ENCODE measurements around the gene ZNF407.

ZNF407 gene

GRCh38 chr18:74947417-74947816, 349.7 kb downstream of the ZNF407 start:
- DNase-seq (no peak), ATAC-seq (ENCODE audit: insufficient read depth, low read depth) (no peak)
- Histone ChIP-seq H2AFZ (ENCODE audit: low read depth, low read length) (no peak overlapping the region), H3K79me2 (ENCODE audit: insufficient read depth, low read length) (no peaks in the 10 kb centered on the region), H3K36me3 (ENCODE audit: insufficient read depth, low read length) (no peaks in the 10 kb centered on the region), H4K20me1 (ENCODE audit: insufficient read depth, low read length) (no peaks in the 10 kb centered on the region), H3K4me3 (ENCODE audit: low read depth in 1 of 2, low read length in 2 of 2) (no peak overlapping the region), H3K9me3 (ENCODE audit: insufficient read depth, low read length, severe bottlenecking) (no peaks in the 10 kb centered on the region), H3K27ac (ENCODE audit: low read length) (no peak overlapping the region), H3K9ac (ENCODE audit: low read depth, low read length) (no peak overlapping the region), H3K27me3 (ENCODE audit: insufficient read depth, low read length, poor library complexity) (no peaks in the 10 kb centered on the region), H3K4me2 (ENCODE audit: insufficient read depth, low read length) (no peak overlapping the region), H3K4me1 (ENCODE audit: insufficient read depth, low read length) (no peaks in the 10 kb centered on the region)
- TF ChIP-seq EZH2 (IDR thresholded peaks at IDR 0.05; ENCODE audit: borderline replicate concordance, low read depth, low read length, severe bottlenecking) (no peak), CTCF (IDR thresholded peaks at IDR 0.05; ENCODE audit: borderline replicate concordance, extremely low read depth, low read length, poor library complexity, severe bottlenecking) (no peak)

GRCh38 chr18:74947875-74948274, 350.2 kb downstream of the ZNF407 start:
- H3K4me1 ChIP-seq (ENCODE audit: insufficient read depth, low read length): no peaks in the 10 kb centered on the region
- no peak for DNase-seq
- no peak overlapping the region for H2AFZ ChIP-seq (ENCODE audit: low read depth, low read length)
- no peak for TF ChIP-seq EZH2 (IDR thresholded peaks at IDR 0.05; ENCODE audit: borderline replicate concordance, low read depth, low read length, severe bottlenecking)
- no peak for TF ChIP-seq CTCF (IDR thresholded peaks at IDR 0.05; ENCODE audit: borderline replicate concordance, extremely low read depth, low read length, poor library complexity, severe bottlenecking)
- H3K9me3 ChIP-seq (ENCODE audit: insufficient read depth, low read length, severe bottlenecking): no peaks in the 10 kb centered on the region
- no peaks in the 10 kb centered on the region for H3K79me2 ChIP-seq (ENCODE audit: insufficient read depth, low read length)
- no peaks in the 10 kb centered on the region for H3K36me3 ChIP-seq (ENCODE audit: insufficient read depth, low read length)
- no peak overlapping the region for H3K27ac ChIP-seq (ENCODE audit: low read length)
- H3K27me3 ChIP-seq (ENCODE audit: insufficient read depth, low read length, poor library complexity): no peaks in the 10 kb centered on the region
- H3K4me2 ChIP-seq (ENCODE audit: insufficient read depth, low read length): no peak overlapping the region
- ATAC-seq (ENCODE audit: insufficient read depth, low read depth): no peak
- no peaks in the 10 kb centered on the region for H4K20me1 ChIP-seq (ENCODE audit: insufficient read depth, low read length)
- H3K4me3 ChIP-seq (ENCODE audit: low read depth in 1 of 2, low read length in 2 of 2): no peak overlapping the region
- no peak overlapping the region for H3K9ac ChIP-seq (ENCODE audit: low read depth, low read length)

- H3K4me3 ChIP-seq (ENCODE audit: low read depth in 1 of 2, low read length in 2 of 2): no peak overlapping the region
- no peak overlapping the region for H3K4me2 ChIP-seq (ENCODE audit: insufficient read depth, low read length)
- no peaks in the 10 kb centered on the region for H4K20me1 ChIP-seq (ENCODE audit: insufficient read depth, low read length)
- H2AFZ ChIP-seq (ENCODE audit: low read depth, low read length): no peak overlapping the region
- DNase-seq (no peak), ATAC-seq (ENCODE audit: insufficient read depth, low read depth) (no peak)
- no peaks in the 10 kb centered on the region for H3K36me3 ChIP-seq (ENCODE audit: insufficient read depth, low read length)
- H3K27me3 ChIP-seq (ENCODE audit: insufficient read depth, low read length, poor library complexity): no peaks in the 10 kb centered on the region
- H3K79me2 ChIP-seq (ENCODE audit: insufficient read depth, low read length): no peaks in the 10 kb centered on the region
- H3K4me1 ChIP-seq (ENCODE audit: insufficient read depth, low read length): no peaks in the 10 kb centered on the region
- no peak overlapping the region for H3K27ac ChIP-seq (ENCODE audit: low read length)
- TF ChIP-seq EZH2 (IDR thresholded peaks at IDR 0.05; ENCODE audit: borderline replicate concordance, low read depth, low read length, severe bottlenecking) (no peak), CTCF (IDR thresholded peaks at IDR 0.05; ENCODE audit: borderline replicate concordance, extremely low read depth, low read length, poor library complexity, severe bottlenecking) (no peak)
- H3K9me3 ChIP-seq (ENCODE audit: insufficient read depth, low read length, severe bottlenecking): no peaks in the 10 kb centered on the region
- H3K9ac ChIP-seq (ENCODE audit: low read depth, low read length): no peak overlapping the region
These were observed 351.9 kb downstream of the ZNF407 start for GRCh38 chr18:74949611-74950010.

GRCh38 chr18:74950479-74950878, 352.8 kb downstream of the ZNF407 start:
- Histone ChIP-seq H2AFZ (ENCODE audit: low read depth, low read length) (no peak overlapping the region), H3K27me3 (ENCODE audit: insufficient read depth, low read length, poor library complexity) (no peaks in the 10 kb centered on the region), H3K4me3 (ENCODE audit: low read depth in 1 of 2, low read length in 2 of 2) (no peak overlapping the region), H4K20me1 (ENCODE audit: insufficient read depth, low read length) (no peaks in the 10 kb centered on the region), H3K9ac (ENCODE audit: low read depth, low read length) (no peak overlapping the region), H3K9me3 (ENCODE audit: insufficient read depth, low read length, severe bottlenecking) (no peaks in the 10 kb centered on the region), H3K4me1 (ENCODE audit: insufficient read depth, low read length) (no peaks in the 10 kb centered on the region), H3K4me2 (ENCODE audit: insufficient read depth, low read length) (no peak overlapping the region), H3K36me3 (ENCODE audit: insufficient read depth, low read length) (no peaks in the 10 kb centered on the region), H3K79me2 (ENCODE audit: insufficient read depth, low read length) (no peaks in the 10 kb centered on the region), H3K27ac (ENCODE audit: low read length) (no peak overlapping the region)
- no peak for TF ChIP-seq CTCF (IDR thresholded peaks at IDR 0.05; ENCODE audit: borderline replicate concordance, extremely low read depth, low read length, poor library complexity, severe bottlenecking)
- no peak for TF ChIP-seq EZH2 (IDR thresholded peaks at IDR 0.05; ENCODE audit: borderline replicate concordance, low read depth, low read length, severe bottlenecking)
- DNase-seq (no peak), ATAC-seq (ENCODE audit: insufficient read depth, low read depth) (no peak)

Data from DND-41 (cell line).